MCF 10A (cell line): ENCODE data around the gene PRKAR2B. TPM values are rescaled to one million over a fixed set of nuclear protein-coding genes. Genes with fewer than 3 reads are reported as not detected.

Experiments
- Bru-seq: library from RNA; stranded (reverse); fragments of 400-500 nt; gene quantifications from one replicate; lab custom pipeline; 2021; lab: Mats Ljungman, UMichigan
- BruChase-seq, 2 experiments: library from RNA; stranded (reverse); fragments of 400-500 nt; gene quantifications; one replicate each; lab custom pipeline; 2021; lab: Mats Ljungman, UMichigan
- BruUV-seq: library from RNA; stranded (reverse); fragments of 400-500 nt; replicated peaks from 2 replicates; lab custom pipeline; 2021; lab: Mats Ljungman, UMichigan
- CTCF ChIA-PET: fragments of 300-600 bp; sonication (Branson Sonifier 250); formaldehyde crosslinking; extraction: SDS; loops from one replicate; lab custom pipeline; 2021; ENCODE audit warnings: antibody characterized with exemption, inconsistent platforms; lab: Yijun Ruan, JAX
- POLR2A ChIA-PET: fragments of 300-600, 350-650 bp; sonication (Branson Sonifier 250); formaldehyde crosslinking; extraction: SDS; loops from one replicate; lab custom pipeline; 2020; ENCODE audit warnings: antibody characterized with exemption, inconsistent platforms; lab: Yijun Ruan, JAX
- DNase-seq: peaks from one replicate; pipeline ENCODE4 v3.0.0-alpha.2; 2018; ENCODE audit not compliant: unreplicated experiment
- H3K27ac Mint-ChIP-seq: one replicate; pipeline ENCODE4 v1.8.0; 2022; ENCODE audit warnings: mild to moderate bottlenecking, low read depth, mixed read lengths; ENCODE audit not compliant: unreplicated experiment
- H3K27me3 Mint-ChIP-seq: one replicate; pipeline ENCODE4 v1.8.0; 2022; ENCODE audit warnings: mixed read lengths; ENCODE audit not compliant: insufficient read depth, unreplicated experiment
- H3K36me3 Mint-ChIP-seq: one replicate; pipeline ENCODE4 v1.8.0; 2022; ENCODE audit warnings: mild to moderate bottlenecking, moderate library complexity, mixed read lengths; ENCODE audit not compliant: insufficient read depth, unreplicated experiment
- H3K4me1 Mint-ChIP-seq: one replicate; pipeline ENCODE4 v1.8.0; 2022; ENCODE audit warnings: mixed read lengths; ENCODE audit not compliant: insufficient read depth, unreplicated experiment
- H3K4me3 Mint-ChIP-seq: one replicate; pipeline ENCODE4 v1.8.0; 2022; ENCODE audit warnings: mild to moderate bottlenecking, moderate library complexity, mixed read lengths; ENCODE audit not compliant: unreplicated experiment
- H3K9me3 Mint-ChIP-seq: one replicate; pipeline ENCODE4 v1.8.0; 2022; ENCODE audit warnings: mixed read lengths; ENCODE audit not compliant: unreplicated experiment
- CTCF ChIP-seq: fragments of 200-600 bp; IDR thresholded peaks from one replicate; pipeline ENCODE4 v1.8.0; 2022; ENCODE audit warnings: antibody characterized with exemption, mild to moderate bottlenecking; ENCODE audit not compliant: unreplicated experiment
- intact Hi-C: fragments of 100-400 bp; cut with micrococcal nuclease; formaldehyde crosslinking; loops from 2 replicates; pipeline ENCODE4 v1.14.1; 2022
- long read RNA-seq: library from polyadenylated mRNA; stranded (forward); transcript quantifications from one replicate; pipeline ENCODE4 v2.0.0, GENCODE V29; 2022
- total RNA-seq: library from RNA; stranded (reverse); gene quantifications from 2 replicates; pipeline ENCODE4 v1.2.3, GENCODE V29; 2022

Gene PRKAR2B
- total RNA-seq: 0.15 TPM in 1 of 2 replicates, not detected in the other
- Bru-seq, nascent RNA: percentile 8 among the genes with signal in this experiment
- BruChase-seq, experiment 1, labeled RNA remaining after a 6-hour chase: percentile 8 among the genes with signal in this experiment
- BruChase-seq, experiment 2, labeled RNA remaining after a 2-hour chase: percentile 4 among the genes with signal in this experiment
- long read RNA-seq: 0 reads

- intact Hi-C loops: no loop called here
- Mint-ChIP-seq H3K36me3 (no peaks in the 10 kb centered on the region), H3K4me1 (peaks cover 6% of the 10 kb centered on the region), H3K4me3 (peak within 1 kb of the TSS; percentile 62), H3K27ac (no peak within 1 kb of the TSS), H3K27me3 (peaks cover 48% of the 10 kb centered on the region), H3K9me3 (no peaks in the 10 kb centered on the region)
- BruUV-seq: no TSS peak
- no peak for TF ChIP-seq CTCF
- peak; percentile 33 for DNase-seq
- ChIA-PET CTCF (interaction anchor here (0.8 kb wide), 1 partner anchor 12 kb away, joined by 3 read pairs; no protein-coding TSS in a partner anchor), POLR2A (interaction anchor here (1.0 kb wide), 1 partner anchor 124 kb away, joined by 4 read pairs; the partner anchor contains the start of gene HBP1)
These were observed at the start of gene PRKAR2B for GRCh38 chr7:107044347-107045194. Gene PRKAR2B, plus strand, starts transcription at chr7:107044705. Its CDS starts 203 bp downstream, at chr7:107044908.

GRCh38 chr7:106994833-106995232 is 49.7 kb upstream of the PRKAR2B start:
- H3K27ac Mint-ChIP-seq: no peak overlapping the region
- H3K4me3 Mint-ChIP-seq: no peak overlapping the region
- intact Hi-C loops: no loop called here
- DNase-seq: no peak
- BruUV-seq: no TSS peak
- no peaks in the 10 kb centered on the region for H3K27me3 Mint-ChIP-seq
- no peaks in the 10 kb centered on the region for H3K36me3 Mint-ChIP-seq
- no peak for TF ChIP-seq CTCF
- ChIA-PET POLR2A (no interaction called here), CTCF (interaction anchor here (0.6 kb wide), 2 partner anchors 16 to 94 kb away, joined by 3 to 4 read pairs; no protein-coding TSS in a partner anchor)
- no peaks in the 10 kb centered on the region for H3K9me3 Mint-ChIP-seq
- H3K4me1 Mint-ChIP-seq: no peaks in the 10 kb centered on the region

GRCh38 chr7:106997487-106998271 is 46.8 kb upstream of the PRKAR2B start:
- Mint-ChIP-seq H3K4me1 (no peaks in the 10 kb centered on the region), H3K9me3 (no peaks in the 10 kb centered on the region), H3K27ac (no peak overlapping the region), H3K27me3 (peaks cover 10% of the 10 kb centered on the region), H3K4me3 (no peak overlapping the region), H3K36me3 (no peaks in the 10 kb centered on the region)
- no peak for DNase-seq
- BruUV-seq: no TSS peak
- TF ChIP-seq CTCF: no peak
- POLR2A ChIA-PET: interaction anchor here (0.7 kb wide), 1 partner anchor 200 kb away, joined by 3 read pairs; no protein-coding TSS in a partner anchor
- intact Hi-C loops: no loop called here
- CTCF ChIA-PET: interaction anchor here (0.6 kb wide), 1 partner anchor 944 kb away, joined by 5 read pairs; no protein-coding TSS in a partner anchor
